Measurements from ENCODE around the gene AKAP5.
"Not testable (repeated sequence)": the region's sequence is repeated elsewhere in the genome, so short reads cannot be mapped to it uniquely, and the experiment has no call there.

AKAP5 gene

DNA sequence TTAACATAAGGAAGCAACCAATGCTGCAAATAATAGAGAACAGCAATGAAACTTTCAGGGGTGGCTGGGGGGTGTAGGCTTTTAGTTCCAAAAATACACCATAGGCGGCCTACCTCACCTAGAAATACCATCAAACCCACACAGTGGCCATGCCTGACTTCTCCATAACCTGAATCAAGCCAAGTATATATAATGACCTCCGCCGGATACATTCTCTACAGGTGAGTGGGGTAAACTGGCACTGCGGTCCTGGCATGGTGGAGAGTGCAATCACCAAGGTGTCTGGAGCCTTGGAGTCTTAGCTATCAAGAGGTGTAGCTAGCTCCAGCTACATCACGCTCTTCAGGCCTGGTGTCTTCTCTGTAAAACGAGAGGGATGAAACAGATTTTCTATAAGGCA is 37.2 kb downstream of the AKAP5 start:
- DNase-seq (ENCODE audit: low read depth in 1 of 2, low spot score in 1 of 2), result no peak

DNA sequence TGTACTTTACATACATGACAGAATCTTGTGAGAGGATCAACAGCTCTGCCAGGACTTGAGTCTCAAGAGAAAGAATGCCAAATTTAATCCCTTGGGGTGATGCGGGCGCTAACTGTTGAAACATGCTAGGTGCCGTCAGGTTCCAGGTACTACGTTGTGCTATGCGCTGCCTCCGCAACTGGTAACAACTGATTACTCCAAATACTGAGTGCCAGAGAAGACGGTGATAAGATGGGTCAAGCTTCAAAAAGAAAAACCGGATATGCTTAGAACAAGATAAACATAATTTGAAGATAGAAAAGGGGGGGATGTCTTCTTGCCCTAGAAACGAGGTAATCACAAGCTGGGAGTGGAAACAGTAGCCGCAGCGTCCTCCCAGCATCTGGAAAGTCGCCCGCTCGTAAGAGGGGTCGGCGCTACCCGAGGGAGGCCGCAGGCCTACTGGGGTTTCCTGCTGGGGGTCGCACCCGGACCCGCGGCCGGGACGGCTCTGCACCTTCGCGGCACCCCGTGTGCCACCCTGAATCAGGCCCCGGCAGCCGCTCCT is 37.7 kb downstream of the AKAP5 start:
- DNase-seq (ENCODE audit: low read depth in 1 of 2, low spot score in 1 of 2), result no peak

GRCh38 chr14:64503434-64504309 is 38.4 kb downstream of the AKAP5 start, which contains the start of gene ZBTB25:
ZBTB25 (minus strand) TSS chr14:64503838; CDS start chr14:64490533, 13,305 bp downstream.
- peak; percentile 88 to 93 for DNase-seq (ENCODE audit: low read depth in 1 of 2, low spot score in 1 of 2)

GRCh38 chr14:64504310-64504896 is 39.1 kb downstream of the AKAP5 start, which contains the start of gene ZBTB1:
ZBTB1 (plus strand) TSS chr14:64504770; CDS start chr14:64521505, 16,735 bp downstream.
- peak; percentile 71 to 80 for DNase-seq (ENCODE audit: low read depth in 1 of 2, low spot score in 1 of 2)

DNA sequence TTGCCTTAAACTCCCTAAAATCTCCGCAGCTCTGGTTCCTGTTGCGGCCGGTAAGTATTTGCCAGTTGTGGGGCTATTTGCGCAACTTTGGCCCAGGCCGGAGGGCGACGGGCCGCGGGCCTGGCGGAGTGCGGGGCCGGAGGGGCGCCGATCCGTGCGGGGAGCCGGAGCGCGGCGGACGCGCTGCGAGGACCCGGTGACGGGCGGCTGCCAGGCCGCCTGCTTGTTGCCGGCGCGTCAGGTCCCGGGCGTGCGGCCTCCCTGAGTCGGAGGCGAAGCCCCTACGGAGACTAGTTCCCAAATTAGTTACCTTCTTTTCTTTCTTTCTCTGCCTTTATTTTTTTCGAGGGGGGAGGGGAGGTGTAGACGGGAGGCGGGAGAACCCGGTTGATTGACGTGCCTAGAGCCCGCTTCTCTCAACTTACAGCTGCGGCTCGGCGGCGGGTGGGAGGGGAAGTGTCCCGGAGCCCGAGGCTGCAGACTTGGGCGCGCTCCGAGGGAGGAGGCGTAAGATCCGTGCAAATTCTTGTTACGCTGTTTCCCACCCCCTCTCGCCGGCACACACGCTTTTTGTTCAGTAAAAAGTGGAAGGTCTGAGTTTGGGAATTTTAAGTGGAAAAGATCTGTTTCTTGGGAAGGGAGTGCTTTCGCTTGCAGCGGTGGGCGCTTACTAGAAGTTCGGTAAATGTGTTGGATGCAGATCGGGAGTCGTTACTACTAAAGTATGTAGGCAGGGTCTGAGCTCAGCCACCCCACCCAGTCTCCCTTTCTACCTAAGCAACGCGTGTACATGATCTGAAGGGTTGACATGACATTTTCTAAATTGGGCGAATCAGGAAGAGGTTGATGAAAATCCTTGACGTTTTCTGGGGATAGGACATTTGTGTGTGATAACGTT is 39.8 kb downstream of the AKAP5 start:
- peak; percentile 66 to 71 for DNase-seq (ENCODE audit: low read depth in 1 of 2, low spot score in 1 of 2)

- no peak for DNase-seq (ENCODE audit: low read depth in 1 of 2, low spot score in 1 of 2)
Observed at GRCh38 chr14:64506721-64507120, 41.4 kb downstream of the AKAP5 start.

DNA sequence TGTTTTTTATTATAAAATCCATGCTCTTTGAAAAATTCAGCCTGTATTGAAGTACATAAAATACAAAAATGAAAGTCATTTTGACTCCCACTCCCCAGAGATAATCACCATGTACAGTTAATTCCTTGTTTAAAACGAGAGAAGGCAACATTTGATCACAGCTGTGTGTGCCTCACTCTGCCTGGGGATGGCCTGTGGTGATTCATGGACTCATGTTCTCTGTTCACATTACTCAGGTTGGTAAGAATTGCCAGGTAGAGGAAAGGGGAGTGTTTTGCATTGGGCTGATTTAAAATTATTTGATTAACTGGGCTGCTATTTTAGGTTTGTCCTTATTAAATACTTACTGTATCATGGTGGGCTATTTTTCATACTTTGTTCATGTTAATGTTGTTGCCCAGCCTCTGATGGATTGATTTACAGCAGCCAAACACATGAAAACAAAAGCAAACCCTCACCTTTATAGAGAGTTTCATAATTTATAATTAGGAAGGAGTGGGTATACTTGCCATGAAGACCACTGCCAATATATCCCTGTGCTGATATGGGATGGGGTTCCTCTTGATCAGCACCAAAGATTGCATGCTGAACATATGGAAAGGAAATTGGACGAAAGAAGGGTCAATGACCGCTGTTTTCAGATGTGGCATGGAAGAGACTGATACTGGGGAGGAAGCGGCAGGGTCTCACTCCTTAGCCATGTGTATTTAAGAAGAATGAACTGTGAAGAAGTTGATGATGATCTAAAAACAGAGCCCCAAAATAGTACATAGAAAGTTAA is 42.3 kb downstream of the AKAP5 start:
- DNase-seq (ENCODE audit: low read depth in 1 of 2, low spot score in 1 of 2), result peak in 1 of 2 donors; percentile 11

GRCh38 chr14:64508215-64508776 is 43.0 kb downstream of the AKAP5 start:
- no peak for DNase-seq (ENCODE audit: low read depth in 1 of 2, low spot score in 1 of 2)

GRCh38 chr14:64509036-64509435 is 43.7 kb downstream of the AKAP5 start:
- no peak for DNase-seq (ENCODE audit: low read depth in 1 of 2, low spot score in 1 of 2)

- DNase-seq (ENCODE audit: low read depth in 1 of 2, low spot score in 1 of 2), result peak in 1 of 2 donors; percentile 54
Observed at GRCh38 chr14:64510825-64511671, 45.7 kb downstream of the AKAP5 start.

DNA sequence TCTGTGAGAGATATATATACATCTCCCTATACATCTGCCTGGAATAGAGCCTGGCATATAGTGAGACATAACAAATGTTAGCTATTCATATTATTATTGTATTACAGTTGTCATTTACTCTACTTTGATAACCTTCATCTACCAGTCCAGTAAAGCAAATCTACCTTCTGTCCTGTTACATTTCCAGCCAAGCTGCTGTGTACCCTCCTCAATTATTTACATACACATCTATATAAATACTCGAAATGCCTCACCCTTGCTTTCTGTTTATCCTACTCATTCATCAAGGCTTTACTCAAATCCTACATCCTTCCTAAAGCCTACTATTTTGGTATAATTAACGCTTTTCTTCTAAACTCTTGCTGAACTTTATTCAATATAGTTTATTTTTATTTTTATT is 48.0 kb downstream of the AKAP5 start:
- no peak for DNase-seq (ENCODE audit: low read depth in 1 of 2, low spot score in 1 of 2)

- no peak for DNase-seq (ENCODE audit: low read depth in 1 of 2, low spot score in 1 of 2)
Observed at GRCh38 chr14:64515053-64515452, 49.8 kb downstream of the AKAP5 start.

DNA sequence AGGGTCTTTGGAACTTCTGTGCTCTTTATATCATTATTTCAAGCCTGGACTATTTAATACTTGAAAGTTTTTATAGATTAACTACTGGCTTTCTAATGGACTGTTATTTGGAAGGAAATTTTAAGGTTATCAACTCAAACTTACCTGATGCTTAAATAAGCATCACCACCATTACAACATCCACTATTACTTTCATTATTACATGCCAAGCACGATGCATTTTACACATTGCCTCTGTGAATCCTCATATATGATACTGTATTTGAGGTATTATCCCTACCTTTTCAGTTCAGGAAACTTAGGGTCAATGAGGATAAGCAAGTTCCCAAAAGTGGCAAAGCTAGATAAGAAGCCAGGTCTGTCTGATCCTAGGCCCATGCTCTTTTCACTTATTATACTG is 51.7 kb downstream of the AKAP5 start:
- DNase-seq (ENCODE audit: low read depth in 1 of 2, low spot score in 1 of 2), result no peak

GRCh38 chr14:64517667-64518066 is 52.4 kb downstream of the AKAP5 start:
- not testable (repeated sequence) for DNase-seq (ENCODE audit: low read depth in 1 of 2, low spot score in 1 of 2)

DNA sequence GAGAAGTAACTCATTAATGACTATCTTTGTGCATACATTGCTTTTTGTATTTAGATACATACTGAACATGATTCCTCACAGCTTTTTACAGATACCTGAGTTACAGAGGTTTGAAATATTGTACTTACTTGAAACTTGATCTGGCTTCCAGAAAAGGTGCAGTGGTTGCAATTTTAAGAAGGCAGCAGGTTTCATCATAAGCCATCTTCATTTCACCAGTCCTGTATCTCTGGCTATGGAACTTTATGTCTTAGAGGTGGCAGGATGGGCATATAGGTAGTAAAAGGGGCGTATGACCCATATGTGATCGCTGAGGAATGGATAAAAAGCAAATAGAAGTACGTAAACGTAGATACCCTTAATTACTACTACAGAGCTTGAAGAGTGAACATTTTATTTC is 52.9 kb downstream of the AKAP5 start:
- DNase-seq (ENCODE audit: low read depth in 1 of 2, low spot score in 1 of 2), result no peak

DNA sequence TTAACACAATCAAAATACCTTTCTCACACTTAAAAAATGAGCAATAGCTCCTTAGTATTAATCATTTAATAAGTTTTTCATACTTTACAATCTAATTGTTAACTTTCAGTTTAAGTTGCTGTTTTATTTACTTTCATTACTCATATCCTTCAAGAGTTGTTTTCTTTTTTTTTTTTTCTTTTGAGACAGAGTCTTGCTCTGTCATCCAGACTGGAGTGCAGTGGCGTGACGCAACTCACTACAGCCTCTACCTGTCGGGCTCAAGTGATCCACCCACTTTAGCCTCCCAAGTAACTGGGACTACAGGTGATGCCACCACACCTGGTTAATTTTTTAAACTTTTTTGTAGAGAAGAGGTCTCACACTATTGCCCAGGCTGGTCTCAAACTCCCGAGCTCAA is 55.4 kb downstream of the AKAP5 start:
- DNase-seq (ENCODE audit: low read depth in 1 of 2, low spot score in 1 of 2), result no peak

GRCh38 chr14:64522591-64523355 is 57.5 kb downstream of the AKAP5 start:
- no peak for DNase-seq (ENCODE audit: low read depth in 1 of 2, low spot score in 1 of 2)

Data from activated T-helper 1 cell treated with anti-CD3 and anti-CD28 coated beads, Interleukin-2, amount 50 U/mL, for 16 hours (primary cell).